LoVo (cell line): ENCODE measurements around the gene VAC14.
"Not testable (repeated sequence)": the region's sequence is repeated elsewhere in the genome, so short reads cannot be mapped to it uniquely, and the experiment has no call there.

Source experiments
- DNase-seq: peaks from one replicate; pipeline ENCODE4 v3.0.0-alpha.2; 2016; ENCODE audit warnings: low spot score

Gene VAC14

GRCh38 chr16:70646260-70647241 is 154.4 kb downstream of the VAC14 start, which contains the start of gene IL34:
TSS of gene IL34 (plus strand) at chr16:70646559. CDS start at chr16:70646948, 389 bp downstream.
- no peak for DNase-seq

- DNase-seq, result no peak
Measured at GRCh38 chr16:70644763-70645597, 156.0 kb downstream of the VAC14 start.

- not testable (repeated sequence) for DNase-seq
Measured at GRCh38 chr16:70643264-70643663, 157.7 kb downstream of the VAC14 start.

- no peak for DNase-seq
Measured at GRCh38 chr16:70642633-70643032, 158.3 kb downstream of the VAC14 start.

GRCh38 chr16:70638814-70639792 is 161.9 kb downstream of the VAC14 start:
- no peak for DNase-seq
